Renal pelvis (tissue), 4 donors: ENCODE results near the gene GPR68. TPM values are rescaled to one million over a fixed set of nuclear protein-coding genes. Genes with fewer than 3 reads are reported as not detected.
"Not testable (repeated sequence)": the region's sequence is repeated elsewhere in the genome, so short reads cannot be mapped to it uniquely, and the experiment has no call there.

Experiments used
- DNase-seq: peaks from one replicate; pipeline ENCODE4 v3.0.0-alpha.2; 2013
- polyA plus RNA-seq, 3 donors: library from polyadenylated mRNA; unstranded; fragments of 120-200 nt; gene quantifications; one replicate each; pipeline ENCODE4 v1.2.1, GENCODE V29; 2013; ENCODE audit not compliant: insufficient read length in 3 of 3

The GPR68 gene
- polyA plus RNA-seq, 3 donors: 2.2 to 4.1 (median 3.8) TPM

DNA sequence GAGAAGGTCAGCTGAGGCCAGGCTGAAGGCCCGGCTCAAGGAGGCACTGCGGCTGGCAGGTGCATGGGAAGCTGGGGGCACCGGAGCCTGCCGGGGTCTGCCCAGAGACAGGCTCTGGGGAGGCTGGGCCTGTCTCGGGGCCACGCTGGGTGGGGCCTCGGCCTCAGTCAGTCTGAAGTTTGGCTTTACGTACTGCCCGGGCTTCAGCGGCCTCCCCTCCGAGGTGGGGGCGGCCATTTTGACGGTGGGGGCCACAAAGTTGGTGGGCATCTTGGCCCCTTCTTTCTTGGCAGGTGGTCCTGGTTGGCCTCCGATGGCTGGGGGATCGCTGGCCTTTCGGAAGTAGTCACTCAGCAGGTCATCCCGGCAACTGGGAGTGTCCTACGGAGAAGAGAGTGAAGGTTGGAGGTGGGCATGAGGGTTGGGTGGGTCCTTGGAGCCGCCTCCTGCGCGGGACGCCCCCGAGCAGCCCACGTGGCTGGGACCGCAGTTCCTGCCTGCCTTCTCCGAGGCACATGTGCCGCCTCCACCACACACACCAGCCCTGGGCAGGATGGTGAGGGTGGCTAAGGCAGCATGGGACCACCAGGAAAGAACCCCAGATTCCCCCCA is 28.9 kb upstream of the GPR68 start:
- DNase-seq: no peak

DNA sequence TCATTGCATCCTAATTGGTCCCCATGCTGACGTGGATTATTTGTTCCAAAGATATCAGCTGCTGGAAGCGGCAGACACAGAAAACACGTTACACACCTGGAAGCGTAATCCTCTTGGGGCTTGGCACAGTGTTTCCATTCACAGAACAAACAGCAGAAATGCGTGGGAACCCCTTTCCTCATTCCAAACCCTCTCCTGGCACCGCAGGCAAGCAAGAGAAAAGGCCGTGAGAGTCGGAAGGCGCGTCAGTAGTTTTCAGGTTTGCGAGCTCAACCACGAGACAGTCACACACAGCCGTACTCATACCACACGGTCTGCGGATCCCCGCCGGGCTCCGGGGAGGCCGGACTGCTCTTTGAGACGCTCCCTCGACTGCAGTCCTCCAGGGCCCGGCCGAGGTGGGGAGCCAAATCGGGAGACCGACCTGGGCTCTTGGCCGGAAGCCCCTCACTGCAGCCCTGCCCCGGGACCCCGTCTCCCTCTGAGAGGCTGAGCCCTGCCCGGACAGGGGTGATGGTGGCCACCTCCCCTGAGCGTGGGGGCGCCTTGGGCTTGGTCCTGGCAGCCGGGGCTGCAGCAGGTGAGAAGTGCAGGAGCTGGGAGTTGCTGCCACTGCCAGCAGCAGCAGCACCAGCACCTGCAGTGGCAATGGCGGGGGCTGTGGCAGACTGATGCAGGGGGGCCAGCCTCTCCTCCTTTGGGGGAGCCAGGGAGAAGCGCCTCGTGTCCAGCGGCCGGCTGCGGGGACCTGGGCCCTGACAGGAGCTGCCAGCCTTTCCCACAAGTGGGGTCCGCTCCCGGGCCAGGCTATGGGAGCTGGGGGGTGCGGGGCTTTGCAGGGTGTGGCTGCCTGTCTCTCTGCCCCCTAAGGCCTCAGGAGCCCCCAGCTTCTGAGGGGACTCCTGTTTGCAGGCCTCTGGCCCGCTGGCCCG is 28.1 kb upstream of the GPR68 start:
- DNase-seq: no peak

DNA sequence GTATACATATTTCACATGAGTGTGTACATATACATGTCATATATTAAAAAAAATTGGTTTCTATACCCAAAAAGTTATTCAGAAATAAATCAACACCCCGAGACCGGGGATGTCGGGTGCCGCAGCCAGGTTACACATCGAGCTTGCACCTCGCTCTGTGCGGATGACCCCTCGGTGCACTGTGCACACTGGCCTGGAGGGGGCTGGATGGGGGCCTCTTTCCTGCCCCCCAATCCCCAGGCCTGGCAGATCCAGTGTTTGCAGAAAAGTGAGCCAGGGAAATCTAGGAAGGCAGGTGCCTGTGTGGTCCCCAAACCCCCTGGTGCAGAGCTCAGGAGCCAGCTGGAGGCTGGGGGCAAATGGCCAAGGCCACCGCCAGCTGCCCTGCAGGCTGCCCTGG is 27.1 kb upstream of the GPR68 start:
- no peak for DNase-seq

DNA sequence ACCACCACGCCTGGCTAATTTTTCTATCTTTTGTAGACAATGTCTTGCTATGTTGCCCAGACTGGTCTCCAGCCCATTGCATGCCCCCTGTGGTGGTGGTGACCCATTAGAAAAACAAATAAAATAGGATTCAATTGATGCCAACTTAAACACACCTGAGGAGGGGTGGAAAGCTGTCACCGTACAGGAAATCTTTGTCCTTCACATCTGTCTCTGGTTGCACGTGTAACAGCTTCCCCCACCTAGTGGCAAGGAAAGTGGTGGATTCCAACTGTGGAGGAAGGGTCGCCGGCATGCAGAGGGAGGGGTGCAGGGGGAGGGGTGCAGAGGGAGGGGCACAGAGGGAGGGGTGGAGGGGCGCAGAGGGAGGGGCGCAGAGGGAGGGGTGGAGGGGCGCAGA is 26.1 kb upstream of the GPR68 start:
- no peak for DNase-seq

DNA sequence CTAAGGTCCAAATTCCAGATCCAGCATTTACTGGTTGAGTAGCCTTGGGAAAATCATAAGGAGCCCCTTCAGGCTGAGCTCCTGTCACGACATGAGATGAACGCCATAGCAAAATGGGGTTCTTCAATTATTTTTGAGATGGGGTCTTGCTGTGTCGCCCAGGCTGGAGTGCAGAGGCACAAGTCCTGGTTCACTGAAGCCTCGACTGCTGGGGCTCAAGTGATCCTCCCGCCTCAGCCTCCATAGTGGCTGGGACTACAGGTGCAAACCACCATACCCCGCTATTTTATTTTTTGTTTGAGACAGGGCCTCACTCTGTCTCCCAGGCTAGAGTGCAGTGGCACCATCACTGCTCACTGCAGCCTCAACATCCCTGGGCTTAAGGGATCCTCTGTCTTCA is 25.7 kb upstream of the GPR68 start:
- no peak for DNase-seq

DNA sequence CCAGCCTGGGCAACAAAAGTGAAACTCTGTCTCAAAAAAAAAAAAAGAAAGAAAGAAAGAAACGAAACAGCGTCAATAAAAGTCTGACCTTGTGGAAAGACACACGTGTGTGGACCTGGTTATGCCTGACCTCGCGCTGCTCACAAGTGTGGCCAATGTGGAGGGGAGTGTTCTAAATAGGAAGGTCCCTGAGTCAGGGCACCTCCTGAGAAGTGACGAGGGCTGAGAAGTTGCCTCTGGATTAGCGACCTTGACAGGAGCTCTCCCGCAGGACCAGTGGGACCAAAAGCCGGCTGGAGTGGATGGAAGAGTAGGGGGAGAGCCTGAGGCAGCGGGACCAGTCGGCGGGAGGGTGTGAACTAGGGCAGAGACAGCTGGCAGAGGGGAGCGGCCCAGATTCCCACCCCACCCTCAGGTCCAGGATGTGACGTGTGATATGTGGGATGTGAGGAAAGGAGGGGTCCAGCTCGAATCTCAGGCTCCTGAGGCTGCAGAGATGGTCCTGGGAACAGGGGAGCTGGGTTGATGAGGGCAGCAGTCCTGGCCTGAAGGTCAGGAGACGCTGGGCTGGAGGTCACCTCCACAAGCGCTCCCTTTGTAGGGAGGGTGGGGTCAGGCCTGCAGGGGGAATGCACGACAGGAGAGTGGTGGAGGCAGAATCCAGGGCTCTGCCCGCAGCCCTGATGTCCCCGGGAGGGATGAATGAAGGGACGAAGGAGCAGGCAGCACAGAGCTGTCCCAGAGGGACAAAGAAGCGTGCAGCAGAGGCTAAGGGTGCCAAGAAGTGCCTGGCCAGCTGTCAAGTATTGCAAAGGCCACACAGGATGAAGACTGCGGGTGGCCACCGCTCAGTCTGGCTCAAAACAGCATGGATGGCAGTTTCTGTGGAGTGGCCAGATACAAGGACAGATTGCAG is 24.8 kb upstream of the GPR68 start:
- DNase-seq: no peak

DNA sequence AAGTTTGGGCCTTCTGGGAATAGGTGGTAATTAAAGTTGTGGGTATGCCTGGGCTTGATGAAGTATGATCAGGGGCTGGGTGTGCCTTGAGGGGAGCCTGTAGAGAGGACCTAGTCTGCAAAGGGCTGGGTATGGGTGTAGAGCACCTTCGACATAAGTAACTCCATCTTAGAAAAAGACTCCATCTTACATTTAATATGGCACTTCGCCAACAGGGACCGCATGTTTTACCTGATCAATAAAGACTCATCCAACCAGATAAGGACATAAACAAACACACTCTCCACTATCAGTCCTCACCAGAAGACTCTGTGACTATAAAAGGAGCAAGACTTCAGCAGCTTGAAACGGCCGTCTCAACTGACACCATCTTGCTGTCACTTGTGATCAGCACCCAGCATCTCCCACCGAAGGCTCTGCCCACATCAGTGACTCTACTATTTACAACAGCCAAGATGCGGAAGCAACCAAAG is 23.5 kb upstream of the GPR68 start:
- DNase-seq: no peak

DNA sequence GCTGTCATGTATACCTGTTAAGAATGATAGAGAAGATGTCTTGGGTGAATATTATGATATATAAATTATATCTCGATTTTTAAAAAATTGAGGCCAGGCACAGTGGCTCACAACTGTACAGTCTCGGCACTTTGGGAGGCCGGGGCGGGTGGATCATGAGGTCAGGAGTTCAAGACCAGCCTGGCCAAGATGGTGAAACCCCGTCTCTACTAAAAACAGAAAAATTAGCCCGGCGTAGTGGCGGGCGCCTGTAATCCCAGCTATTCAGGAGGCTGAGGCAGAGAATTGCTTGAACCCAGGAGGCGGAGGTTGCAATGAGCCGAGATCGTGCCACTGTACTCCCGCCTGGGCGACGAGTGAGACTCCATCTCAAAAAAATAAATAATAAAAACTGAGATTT is 21.8 kb upstream of the GPR68 start:
- DNase-seq: not testable (repeated sequence)

DNA sequence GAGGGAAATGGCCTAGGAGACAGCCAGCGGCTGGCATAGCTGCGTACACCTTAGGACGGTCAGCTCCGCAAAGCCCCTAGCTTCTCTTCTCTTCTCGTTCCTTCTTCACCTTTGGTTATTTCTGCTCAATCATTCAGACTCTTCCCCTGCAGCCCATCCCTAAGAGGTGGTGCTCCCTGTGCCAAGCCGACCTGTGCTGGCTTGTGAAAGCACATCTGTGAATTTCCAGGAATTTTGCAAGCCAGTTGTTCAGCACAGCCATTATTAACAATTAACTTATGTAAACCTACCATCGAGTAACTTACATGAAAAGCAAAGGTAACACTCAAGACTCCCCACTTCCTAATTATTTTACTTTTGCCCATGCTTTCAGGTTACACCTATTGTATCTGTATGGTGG is 20.9 kb upstream of the GPR68 start:
- DNase-seq: no peak

DNA sequence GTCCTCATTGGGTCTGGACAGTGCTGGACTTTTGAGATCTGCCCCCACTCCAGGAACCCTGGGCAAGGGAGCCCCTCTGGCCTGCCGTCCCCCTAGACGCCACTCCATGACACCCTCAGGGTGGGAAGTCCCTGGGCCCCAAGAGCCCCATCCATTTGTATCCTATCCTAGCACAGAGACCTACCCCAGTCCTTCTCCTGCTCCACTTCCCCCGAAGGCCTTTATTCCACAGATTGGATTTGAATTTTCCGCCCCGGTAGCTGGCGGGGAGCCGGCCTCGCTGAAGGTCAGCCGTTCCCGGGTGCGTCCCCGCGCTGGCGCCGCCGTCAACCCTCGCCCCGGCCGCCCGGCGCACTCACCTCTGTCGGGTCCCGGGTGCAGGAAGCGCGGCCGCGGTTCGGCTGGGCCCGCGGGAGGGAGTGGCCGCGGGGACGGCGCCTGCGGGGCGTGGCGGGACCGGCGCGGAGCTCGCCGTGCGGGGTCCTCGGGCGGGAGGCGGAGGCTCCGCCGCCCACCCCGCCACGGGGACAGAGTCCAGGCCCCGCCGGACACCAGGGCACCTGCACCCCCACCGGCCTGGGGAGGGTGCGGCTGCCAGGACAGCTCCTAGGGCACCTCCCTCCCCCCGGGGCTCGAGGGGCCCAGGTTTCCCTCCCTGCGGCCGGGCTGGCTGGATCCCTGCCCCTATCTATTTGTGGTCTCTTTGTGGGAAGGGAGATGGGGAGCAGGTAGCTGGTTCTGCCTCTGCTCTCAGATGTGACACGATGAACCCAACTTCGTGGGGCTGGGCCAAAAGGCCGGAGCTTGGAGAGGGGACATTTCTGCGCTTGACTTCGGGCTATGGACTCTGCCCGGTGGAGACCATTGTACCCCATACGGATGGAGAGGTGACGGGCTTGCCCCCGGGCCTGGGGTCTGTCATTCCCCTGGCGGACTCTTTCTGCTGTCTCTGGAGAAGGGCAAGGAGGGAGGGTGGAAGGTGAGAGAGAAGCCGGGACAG is 19.9 kb upstream of the GPR68 start:
- no peak for DNase-seq

DNA sequence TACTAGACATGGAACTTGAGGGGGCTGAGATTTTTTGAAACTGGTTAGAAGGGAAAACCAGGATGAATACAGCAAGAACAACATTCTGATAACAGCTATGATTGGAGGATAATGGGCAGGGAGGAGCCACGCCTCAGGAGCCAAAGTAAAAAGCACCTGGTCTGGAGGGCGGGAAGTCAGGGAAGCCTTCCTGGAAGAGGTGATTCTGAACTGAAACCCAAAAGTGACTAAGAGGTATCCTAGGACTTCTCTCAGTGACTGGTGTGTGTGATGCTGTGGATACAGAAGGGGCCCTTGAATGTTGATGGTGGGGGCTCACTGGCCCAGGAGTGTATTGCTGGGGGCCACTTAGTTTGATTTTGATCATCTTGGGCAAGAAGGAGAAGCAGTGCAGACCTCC is 18.8 kb upstream of the GPR68 start:
- DNase-seq: no peak

DNA sequence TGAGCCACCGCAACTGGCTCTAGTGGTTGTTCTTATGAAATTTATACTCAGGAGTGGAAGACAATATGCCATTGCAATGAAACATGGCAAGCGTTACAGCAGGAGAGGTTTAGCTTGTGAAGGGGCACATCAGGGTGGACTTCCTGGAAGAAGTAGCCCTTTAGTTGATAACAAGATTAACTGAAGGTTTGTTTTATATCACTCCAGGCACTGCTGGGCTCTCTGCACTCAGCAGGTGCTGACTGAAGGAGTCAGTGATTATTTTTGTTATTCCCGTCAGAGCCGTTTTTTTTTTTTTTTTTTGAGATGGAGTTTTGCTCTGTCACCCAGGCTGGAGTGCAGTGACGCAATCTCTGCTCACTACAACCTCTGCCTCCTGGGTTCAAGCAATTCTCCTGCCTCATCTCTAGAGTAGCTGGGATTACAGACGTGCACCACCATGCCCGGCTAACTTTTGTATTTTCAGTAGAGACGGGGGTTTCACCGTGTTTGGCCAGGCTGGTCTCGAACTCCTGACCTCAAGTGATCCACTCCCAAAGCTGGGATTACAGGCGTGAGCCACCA is 17.6 kb upstream of the GPR68 start:
- DNase-seq: no peak

DNA sequence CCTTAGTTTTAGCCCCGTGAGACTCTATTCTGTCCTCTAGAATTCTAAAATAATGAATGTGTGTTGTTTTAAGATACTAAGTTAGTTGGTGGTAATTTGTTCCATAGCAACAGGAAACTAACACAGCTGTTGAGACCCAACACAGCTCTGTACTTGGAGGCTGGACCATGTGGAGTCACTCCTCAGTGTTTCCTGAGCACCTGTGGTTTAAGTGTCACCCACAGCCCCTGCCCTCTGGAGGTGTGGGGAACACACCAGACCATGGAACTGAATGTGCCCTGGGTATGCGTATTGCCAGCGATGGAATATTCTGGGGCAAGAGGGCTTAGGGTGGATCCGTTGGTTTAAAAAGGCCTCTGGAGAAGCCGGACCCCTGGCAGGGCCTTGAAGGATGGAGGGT is 16.6 kb upstream of the GPR68 start:
- DNase-seq: no peak

DNA sequence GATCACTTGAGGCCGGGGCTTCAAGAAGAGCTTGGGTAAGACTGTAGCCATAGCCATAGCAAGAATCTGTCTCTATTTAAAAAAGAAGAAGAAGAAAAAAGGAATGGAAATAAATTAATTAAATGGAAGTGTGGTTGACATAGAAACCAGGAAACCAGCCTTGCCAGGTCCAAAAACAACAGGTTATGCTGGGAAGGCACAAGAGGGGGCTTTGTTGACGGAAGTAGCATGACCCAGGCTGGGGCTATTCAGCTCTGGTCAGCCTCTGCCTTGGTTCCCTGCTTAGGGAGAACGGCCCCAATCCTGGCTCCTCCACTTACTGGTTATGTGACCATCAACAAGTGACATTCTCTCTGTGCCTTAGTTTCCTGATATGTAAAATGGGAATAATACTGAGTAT is 14.4 kb upstream of the GPR68 start:
- DNase-seq: no peak

DNA sequence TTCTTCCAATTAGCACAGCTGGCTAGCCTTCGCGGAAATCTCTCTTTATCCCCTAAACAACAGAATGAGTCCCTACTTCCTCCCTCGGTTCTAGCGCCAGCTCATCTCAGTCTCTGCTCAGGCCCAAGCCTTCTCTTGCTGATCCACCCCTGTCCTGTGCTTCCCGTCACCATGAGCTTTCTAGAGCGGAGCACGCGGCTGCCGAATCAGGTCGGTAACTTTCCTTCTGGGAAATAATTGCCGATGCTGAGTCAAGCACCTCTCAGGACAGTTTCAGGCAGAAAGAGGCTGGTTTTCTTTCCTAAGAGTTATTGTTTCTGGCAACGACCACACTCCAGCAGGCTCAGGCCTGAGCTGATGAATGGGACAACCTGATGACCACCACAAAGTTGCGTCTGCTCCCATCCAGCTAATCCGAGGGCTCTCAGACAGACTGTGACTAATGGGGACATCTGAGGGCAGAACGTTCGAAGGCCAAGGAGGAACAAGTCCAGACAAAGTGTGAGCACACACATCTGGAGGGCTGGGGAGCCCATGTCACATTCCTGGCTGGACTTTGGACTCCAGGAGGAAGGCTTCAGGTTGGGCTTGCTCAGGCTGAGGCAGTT is 13.6 kb upstream of the GPR68 start:
- no peak for DNase-seq

DNA sequence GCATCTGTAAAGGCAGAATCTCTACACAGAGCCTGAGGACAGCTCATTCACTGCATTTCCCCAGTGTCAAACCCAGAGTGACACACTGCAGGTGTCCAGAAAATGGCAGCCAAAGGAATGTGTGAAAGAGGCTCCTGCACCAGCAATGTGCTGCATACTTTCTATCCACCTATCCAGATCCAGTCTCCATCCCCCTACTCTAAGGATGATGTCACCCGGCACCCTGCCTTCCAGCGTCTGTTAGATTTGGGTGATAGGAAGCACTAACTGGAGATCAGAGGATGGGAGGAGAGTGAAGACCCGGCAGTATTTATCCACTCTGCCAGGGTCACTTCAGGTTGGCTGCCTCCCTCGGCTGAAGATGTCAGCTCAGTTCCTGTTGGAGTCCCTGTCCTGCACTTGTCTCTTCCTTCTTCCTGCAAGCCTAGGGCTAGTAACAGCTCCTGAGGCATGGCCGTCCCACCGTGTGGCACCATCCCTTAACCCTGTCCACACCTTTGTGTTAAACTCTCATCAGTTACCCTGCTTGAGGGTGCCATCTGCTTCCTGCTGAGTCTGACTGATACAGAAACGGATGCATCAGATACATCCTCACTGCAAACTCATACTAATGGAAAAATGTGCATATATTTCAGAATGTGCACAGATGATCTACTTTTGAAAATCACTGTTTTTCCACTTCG is 13.0 kb upstream of the GPR68 start:
- DNase-seq: no peak

DNA sequence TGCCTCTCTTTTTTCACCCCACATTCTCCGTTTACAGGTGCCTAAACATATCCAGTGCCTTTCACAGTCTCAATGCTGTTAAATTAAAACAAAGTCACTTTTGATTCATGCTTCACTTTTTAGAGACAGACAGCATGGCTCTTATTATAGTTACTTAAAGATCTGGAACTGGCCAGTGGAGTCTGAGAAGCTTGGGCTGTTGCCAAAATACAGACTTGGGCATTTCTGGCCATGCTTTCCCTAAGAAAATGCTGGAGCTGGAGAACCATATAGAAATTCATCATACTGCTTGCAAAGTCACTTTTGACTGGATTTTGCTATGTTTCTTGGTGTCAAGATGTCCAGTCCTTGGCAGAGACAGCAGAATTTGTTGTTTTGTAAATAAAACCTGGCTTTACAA is 12.2 kb upstream of the GPR68 start:
- DNase-seq: no peak

DNA sequence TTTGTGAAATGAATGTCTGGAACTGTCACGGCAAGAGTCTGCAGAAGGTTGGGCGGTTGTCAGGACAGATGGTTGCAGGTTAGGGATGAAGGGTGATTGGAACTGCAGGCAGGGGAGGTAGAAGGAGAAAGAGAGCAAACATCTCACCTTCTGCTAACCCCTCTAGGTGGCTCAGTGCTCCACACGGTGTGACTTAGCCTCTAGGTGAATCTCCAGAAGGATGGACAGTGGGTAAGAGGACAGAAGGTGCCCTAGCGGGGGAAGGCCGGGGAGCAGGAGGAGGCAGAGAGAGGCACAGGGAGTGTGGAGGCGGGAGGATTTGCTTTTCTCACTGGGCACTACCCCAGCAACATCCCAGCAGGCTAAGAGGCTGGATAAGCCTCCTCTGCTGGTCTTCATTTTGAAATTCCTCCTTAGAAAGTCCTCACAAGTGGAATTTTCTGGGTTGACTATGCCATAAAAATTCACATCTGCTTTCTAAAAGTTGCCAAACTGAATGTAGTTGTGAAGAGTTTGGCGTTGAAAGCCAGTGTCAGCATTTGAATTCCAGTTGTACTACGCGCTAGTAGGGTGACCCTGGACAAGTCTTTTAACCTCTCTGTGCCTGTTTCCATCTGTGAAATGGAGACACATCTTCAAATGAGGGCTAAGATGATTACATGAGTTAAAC is 10.7 kb upstream of the GPR68 start:
- no peak for DNase-seq

DNA sequence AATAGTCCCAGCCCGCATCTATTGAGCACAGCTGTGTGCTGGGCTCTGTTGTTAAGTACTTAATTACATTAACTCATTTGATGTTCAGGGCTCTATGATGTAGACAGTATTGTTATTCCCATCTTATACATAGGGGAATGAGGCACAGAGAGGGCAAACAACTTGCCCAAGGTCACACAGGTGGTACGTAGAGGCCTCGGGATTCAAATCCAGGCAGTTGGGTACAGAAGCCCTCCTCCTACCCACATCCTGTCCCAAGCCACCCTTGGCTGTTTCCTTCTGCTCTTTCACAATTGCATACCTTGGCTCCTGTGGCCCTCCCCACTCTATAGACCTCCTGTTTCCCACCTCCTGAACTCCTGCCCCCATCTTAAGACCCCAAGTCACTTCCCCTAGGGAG is 10.0 kb upstream of the GPR68 start:
- DNase-seq: no peak
